ENCODE results near the gene STOX2.

The STOX2 gene

GRCh38 chr4:184062769-184063168 lies 157.7 kb downstream of the STOX2 start:
- no peak overlapping the region for H3K4me3 ChIP-seq (ENCODE audit: low read depth, low read length)

- no peak overlapping the region for H3K4me3 ChIP-seq (ENCODE audit: low read depth, low read length)
Observed at GRCh38 chr4:184064877-184065276, 159.8 kb downstream of the STOX2 start.

- no peak overlapping the region for H3K4me3 ChIP-seq (ENCODE audit: low read depth, low read length)
Observed at GRCh38 chr4:184066584-184067300, 161.6 kb downstream of the STOX2 start.

DNA sequence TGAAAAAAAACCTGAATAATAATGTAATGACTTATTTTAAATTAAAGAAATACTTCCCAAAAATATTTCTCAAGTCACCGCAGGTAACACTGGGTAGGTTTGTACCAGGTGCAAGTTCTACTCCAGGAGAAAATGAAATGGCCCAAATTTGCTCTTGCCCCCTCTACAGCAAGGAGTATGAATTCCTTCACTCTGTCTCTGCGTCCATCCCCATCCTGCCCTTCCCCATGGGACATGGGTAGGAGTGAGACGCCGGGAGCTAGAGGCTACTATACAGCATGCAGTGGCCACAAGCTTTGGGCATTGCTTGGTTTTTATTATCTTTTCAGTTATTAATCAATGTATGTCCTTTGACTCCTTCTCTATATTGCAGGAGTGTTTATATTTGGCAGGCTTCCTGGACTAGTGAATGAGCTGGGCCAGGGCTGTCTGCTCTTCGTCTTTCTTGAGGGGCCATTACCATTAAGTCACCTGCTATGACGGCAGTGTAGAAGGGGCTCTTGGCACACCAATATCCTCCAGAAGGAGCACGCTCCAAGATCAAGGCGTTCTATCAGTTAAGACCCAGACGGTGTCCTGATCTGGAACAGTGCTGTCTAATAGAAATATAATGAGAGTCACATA lies 162.9 kb downstream of the STOX2 start:
- H3K4me3 ChIP-seq (ENCODE audit: low read depth, low read length): no peak overlapping the region

All from iPS-11a (cell line).